Activated T-helper 1 cell treated with Interleukin-2 at 50 U/mL for 16 hours (primary cell): ENCODE results near the gene USP48.
"Not testable (repeated sequence)": the region's sequence is repeated elsewhere in the genome, so short reads cannot be mapped to it uniquely, and the experiment has no call there.

Experiments
- DNase-seq: peaks from one replicate; pipeline ENCODE4 v3.0.0-alpha.2; 2020; ENCODE audit warnings: low read depth

Gene USP48

GRCh38 chr1:21814981-21815582, 32.1 kb upstream of the USP48 start:
- DNase-seq, result no peak

GRCh38 chr1:21814241-21814918, 31.4 kb upstream of the USP48 start:
- peak; percentile 9 for DNase-seq

GRCh38 chr1:21813542-21813941, 30.6 kb upstream of the USP48 start:
- DNase-seq, result no peak

GRCh38 chr1:21811875-21812305, 28.9 kb upstream of the USP48 start, which contains the start of gene LDLRAD2:
TSS of gene LDLRAD2 (plus strand) at chr1:21812265. CDS start at chr1:21812452, 187 bp downstream.
- DNase-seq, result no peak

GRCh38 chr1:21804536-21804935, 21.6 kb upstream of the USP48 start:
- no peak for DNase-seq

GRCh38 chr1:21801100-21801499, 18.2 kb upstream of the USP48 start:
- no peak for DNase-seq

GRCh38 chr1:21799730-21800129, 16.8 kb upstream of the USP48 start:
- DNase-seq, result no peak

- DNase-seq, result no peak
Measured at GRCh38 chr1:21795075-21795474, 12.1 kb upstream of the USP48 start.

GRCh38 chr1:21794656-21795055, 11.7 kb upstream of the USP48 start:
- no peak for DNase-seq

GRCh38 chr1:21793104-21793503, 10.2 kb upstream of the USP48 start:
- no peak for DNase-seq

- DNase-seq, result no peak
Measured at GRCh38 chr1:21786640-21787039, 3.7 kb upstream of the USP48 start.

- not testable (repeated sequence) for DNase-seq
Measured at GRCh38 chr1:21785764-21786163, 2.8 kb upstream of the USP48 start.

GRCh38 chr1:21783679-21784603, 992 bp upstream of the USP48 start:
- DNase-seq, result no peak

- DNase-seq, result peak; percentile 15
Measured at GRCh38 chr1:21782349-21782867, 541 bp downstream of the USP48 start.

GRCh38 chr1:21781815-21782348, 1.1 kb downstream of the USP48 start:
- DNase-seq, result no peak

- DNase-seq, result no peak
Measured at GRCh38 chr1:21779613-21780521, 3.1 kb downstream of the USP48 start.

GRCh38 chr1:21778405-21778727, 4.6 kb downstream of the USP48 start:
- no peak for DNase-seq

GRCh38 chr1:21776925-21777324, 6.0 kb downstream of the USP48 start:
- DNase-seq, result not testable (repeated sequence)

- DNase-seq, result no peak
Measured at GRCh38 chr1:21775985-21776562, 6.9 kb downstream of the USP48 start.

GRCh38 chr1:21775550-21775914, 7.4 kb downstream of the USP48 start:
- DNase-seq, result no peak
